SK-N-SH treated with all-trans-retinoic acid at 6 μM for 48 hours (cell line): Measurements from ENCODE around the gene PAFAH1B1.

Experiments
- ARNTL ChIP-seq: fragments of 450-650 bp; formaldehyde crosslinking; IDR thresholded peaks from 2 replicates; pipeline ENCODE4 v1.5.0; 2020; ENCODE audit warnings: low read depth, mild to moderate bottlenecking, moderate library complexity, borderline replicate concordance
- CSDC2 ChIP-seq: fragments of 250-450 bp; sonication (Bioruptor Pico); IDR thresholded peaks from 2 replicates; pipeline ENCODE4 v1.5.0; 2020; ENCODE audit warnings: mild to moderate bottlenecking, moderate library complexity
- OSR1 ChIP-seq: fragments of 250-450 bp; sonication (Bioruptor Pico); IDR thresholded peaks from 2 replicates; pipeline ENCODE4 v1.8.0; 2022; ENCODE audit warnings: moderate library complexity, mild to moderate bottlenecking, inconsistent platforms
- PPARA ChIP-seq: fragments of 250-450 bp; sonication (Bioruptor Pico); IDR thresholded peaks from 2 replicates; pipeline ENCODE4 v1.5.0; 2020; ENCODE audit warnings: mild to moderate bottlenecking, borderline replicate concordance
- SNAI2 ChIP-seq: fragments of 250-450 bp; sonication (Bioruptor Pico); IDR thresholded peaks from 2 replicates; pipeline ENCODE4 v1.5.0; 2020; ENCODE audit warnings: mild to moderate bottlenecking, moderate library complexity
- TOX ChIP-seq: fragments of 250-450 bp; sonication (Bioruptor Pico); IDR thresholded peaks from 2 replicates; pipeline ENCODE4 v1.8.0; 2021; ENCODE audit warnings: mild to moderate bottlenecking, moderate library complexity, borderline replicate concordance
- ZC3H10 ChIP-seq: fragments of 250-450 bp; sonication (Bioruptor Pico); IDR thresholded peaks from 2 replicates; pipeline ENCODE4 v1.5.1; 2021; ENCODE audit warnings: mild to moderate bottlenecking, moderate library complexity
- ZFP3 ChIP-seq: fragments of 250-450 bp; sonication (Bioruptor Pico); IDR thresholded peaks from 2 replicates; pipeline ENCODE4 v1.5.0; 2020; ENCODE audit warnings: mild to moderate bottlenecking, moderate library complexity
- ZNF70 ChIP-seq: fragments of 450-650 bp; formaldehyde crosslinking; IDR thresholded peaks from 2 replicates; pipeline ENCODE4 v1.5.0; 2020; ENCODE audit warnings: mild to moderate bottlenecking, moderate library complexity
- TF ChIP-seq, protein P1 (sequence below): fragments of 250-450 bp; sonication (Bioruptor Pico); IDR thresholded peaks from 2 replicates; pipeline ENCODE4 v1.5.1; 2020; ENCODE audit warnings: low read depth, mild to moderate bottlenecking, moderate library complexity
- TF ChIP-seq, protein P2 (sequence below): fragments of 250-450 bp; sonication (Bioruptor Pico); IDR thresholded peaks from 2 replicates; pipeline ENCODE4 v1.8.0; 2020; ENCODE audit warnings: mild to moderate bottlenecking, moderate library complexity, borderline replicate concordance
- TF ChIP-seq, protein P3 (sequence below): fragments of 250-450 bp; sonication (Bioruptor Pico); IDR thresholded peaks from 2 replicates; pipeline ENCODE4 v1.8.0; 2021; ENCODE audit warnings: low read depth, mild to moderate bottlenecking, moderate library complexity, borderline replicate concordance

DNA sequence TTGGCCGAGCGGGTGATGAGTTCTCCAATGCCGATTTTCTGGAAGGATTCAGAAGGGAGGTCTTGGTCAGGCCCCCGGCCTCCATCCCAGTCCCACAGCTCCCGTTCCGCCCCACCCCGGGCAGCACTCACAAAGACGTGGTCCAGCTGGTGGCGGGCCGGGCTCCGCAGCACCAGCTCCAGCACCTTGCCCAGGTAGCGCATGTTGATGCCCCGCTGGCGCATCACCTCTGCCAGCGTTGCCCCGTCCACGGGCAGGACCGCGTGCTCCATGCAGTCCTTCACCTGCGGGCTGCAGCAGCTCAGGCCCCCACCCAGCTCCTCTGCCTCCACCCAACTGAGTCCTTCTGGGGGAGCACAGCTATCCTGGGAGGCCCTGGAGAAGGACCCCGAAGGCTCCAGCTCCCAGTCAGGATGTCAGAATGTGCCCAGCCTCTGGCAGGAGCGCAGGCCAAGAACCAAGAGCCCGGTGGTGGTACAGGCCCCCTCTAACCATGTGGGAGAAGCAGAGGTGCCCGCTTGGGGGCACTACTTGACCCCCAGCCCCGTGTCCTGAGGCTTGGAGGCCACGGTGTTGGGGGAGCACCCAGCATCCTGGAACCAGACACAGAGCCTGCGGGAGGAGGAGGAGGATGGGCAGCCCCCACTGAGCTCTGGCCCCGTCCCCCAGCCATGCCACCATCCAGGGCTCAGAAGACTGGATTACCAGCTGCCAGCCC is 101.9 kb downstream of the PAFAH1B1 start:
- TF ChIP-seq TOX (CRISPR knock-in tag), result no peak
- TF ChIP-seq SNAI2, result no peak
- TF ChIP-seq, protein P1, sequence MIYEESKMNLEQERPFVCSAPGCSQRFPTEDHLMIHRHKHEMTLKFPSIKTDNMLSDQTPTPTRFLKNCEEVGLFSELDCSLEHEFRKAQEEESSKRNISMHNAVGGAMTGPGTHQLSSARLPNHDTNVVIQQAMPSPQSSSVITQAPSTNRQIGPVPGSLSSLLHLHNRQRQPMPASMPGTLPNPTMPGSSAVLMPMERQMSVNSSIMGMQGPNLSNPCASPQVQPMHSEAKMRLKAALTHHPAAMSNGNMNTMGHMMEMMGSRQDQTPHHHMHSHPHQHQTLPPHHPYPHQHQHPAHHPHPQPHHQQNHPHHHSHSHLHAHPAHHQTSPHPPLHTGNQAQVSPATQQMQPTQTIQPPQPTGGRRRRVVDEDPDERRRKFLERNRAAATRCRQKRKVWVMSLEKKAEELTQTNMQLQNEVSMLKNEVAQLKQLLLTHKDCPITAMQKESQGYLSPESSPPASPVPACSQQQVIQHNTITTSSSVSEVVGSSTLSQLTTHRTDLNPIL (CRISPR knock-in tag), result no peak
- no peak for TF ChIP-seq ZNF70
- TF ChIP-seq, protein P2, sequence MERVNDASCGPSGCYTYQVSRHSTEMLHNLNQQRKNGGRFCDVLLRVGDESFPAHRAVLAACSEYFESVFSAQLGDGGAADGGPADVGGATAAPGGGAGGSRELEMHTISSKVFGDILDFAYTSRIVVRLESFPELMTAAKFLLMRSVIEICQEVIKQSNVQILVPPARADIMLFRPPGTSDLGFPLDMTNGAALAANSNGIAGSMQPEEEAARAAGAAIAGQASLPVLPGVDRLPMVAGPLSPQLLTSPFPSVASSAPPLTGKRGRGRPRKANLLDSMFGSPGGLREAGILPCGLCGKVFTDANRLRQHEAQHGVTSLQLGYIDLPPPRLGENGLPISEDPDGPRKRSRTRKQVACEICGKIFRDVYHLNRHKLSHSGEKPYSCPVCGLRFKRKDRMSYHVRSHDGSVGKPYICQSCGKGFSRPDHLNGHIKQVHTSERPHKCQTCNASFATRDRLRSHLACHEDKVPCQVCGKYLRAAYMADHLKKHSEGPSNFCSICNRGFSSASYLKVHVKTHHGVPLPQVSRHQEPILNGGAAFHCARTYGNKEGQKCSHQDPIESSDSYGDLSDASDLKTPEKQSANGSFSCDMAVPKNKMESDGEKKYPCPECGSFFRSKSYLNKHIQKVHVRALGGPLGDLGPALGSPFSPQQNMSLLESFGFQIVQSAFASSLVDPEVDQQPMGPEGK (CRISPR knock-in tag), result no peak
- no peak for TF ChIP-seq PPARA (CRISPR knock-in tag)
- TF ChIP-seq ARNTL (CRISPR knock-in tag), result no peak
- TF ChIP-seq OSR1, result no peak
- TF ChIP-seq CSDC2 (CRISPR knock-in tag), result no peak
- TF ChIP-seq, protein P3, sequence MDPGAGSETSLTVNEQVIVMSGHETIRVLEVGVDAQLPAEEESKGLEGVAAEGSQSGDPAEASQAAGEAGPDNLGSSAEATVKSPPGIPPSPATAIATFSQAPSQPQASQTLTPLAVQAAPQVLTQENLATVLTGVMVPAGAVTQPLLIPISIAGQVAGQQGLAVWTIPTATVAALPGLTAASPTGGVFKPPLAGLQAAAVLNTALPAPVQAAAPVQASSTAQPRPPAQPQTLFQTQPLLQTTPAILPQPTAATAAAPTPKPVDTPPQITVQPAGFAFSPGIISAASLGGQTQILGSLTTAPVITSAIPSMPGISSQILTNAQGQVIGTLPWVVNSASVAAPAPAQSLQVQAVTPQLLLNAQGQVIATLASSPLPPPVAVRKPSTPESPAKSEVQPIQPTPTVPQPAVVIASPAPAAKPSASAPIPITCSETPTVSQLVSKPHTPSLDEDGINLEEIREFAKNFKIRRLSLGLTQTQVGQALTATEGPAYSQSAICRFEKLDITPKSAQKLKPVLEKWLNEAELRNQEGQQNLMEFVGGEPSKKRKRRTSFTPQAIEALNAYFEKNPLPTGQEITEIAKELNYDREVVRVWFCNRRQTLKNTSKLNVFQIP (CRISPR knock-in tag), result no peak
- TF ChIP-seq ZFP3 (CRISPR knock-in tag), result no peak
- TF ChIP-seq ZC3H10, result no peak
